WI38 (cell line): ENCODE data around the gene SPECC1.
A peak's percentile ranks its signal among the peaks of the same experiment; 100 is the strongest.

ENCODE experiments used
- H3K4me3 ChIP-seq: 2 replicates; pipeline ENCODE4 v1.5.1; 2011; ENCODE audit warnings: low read depth, mild to moderate bottlenecking, control low read depth, low read length
- CTCF ChIP-seq: IDR thresholded peaks from 2 replicates; pipeline ENCODE4 v1.5.1; 2012; ENCODE audit warnings: low read depth, mild to moderate bottlenecking, control low read depth, low read length

SPECC1 gene

DNA sequence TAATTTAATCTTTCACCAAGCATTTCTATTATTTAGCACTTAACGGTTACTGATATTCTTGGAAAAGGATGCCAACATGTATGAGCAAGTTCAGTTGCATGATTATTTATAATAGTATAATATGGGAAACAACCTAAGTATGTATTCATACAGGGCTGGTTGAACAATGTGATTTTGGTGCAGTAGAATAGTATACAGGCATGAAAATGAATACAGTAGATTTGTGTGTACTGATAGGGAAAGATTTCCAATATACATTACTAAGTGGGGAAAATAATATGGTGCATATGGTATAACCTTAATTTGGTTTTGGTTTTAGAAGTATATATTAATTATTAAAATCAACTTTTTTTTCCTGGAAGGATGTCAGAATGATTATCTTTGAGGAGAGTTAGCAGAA is 109.1 kb downstream of the SPECC1 start:
- H3K4me3 ChIP-seq, result no peak overlapping the region
- TF ChIP-seq CTCF, result no peak

GRCh38 chr17:20120836-20121235 is 111.7 kb downstream of the SPECC1 start:
- H3K4me3 ChIP-seq, result no peak overlapping the region
- no peak for TF ChIP-seq CTCF

DNA sequence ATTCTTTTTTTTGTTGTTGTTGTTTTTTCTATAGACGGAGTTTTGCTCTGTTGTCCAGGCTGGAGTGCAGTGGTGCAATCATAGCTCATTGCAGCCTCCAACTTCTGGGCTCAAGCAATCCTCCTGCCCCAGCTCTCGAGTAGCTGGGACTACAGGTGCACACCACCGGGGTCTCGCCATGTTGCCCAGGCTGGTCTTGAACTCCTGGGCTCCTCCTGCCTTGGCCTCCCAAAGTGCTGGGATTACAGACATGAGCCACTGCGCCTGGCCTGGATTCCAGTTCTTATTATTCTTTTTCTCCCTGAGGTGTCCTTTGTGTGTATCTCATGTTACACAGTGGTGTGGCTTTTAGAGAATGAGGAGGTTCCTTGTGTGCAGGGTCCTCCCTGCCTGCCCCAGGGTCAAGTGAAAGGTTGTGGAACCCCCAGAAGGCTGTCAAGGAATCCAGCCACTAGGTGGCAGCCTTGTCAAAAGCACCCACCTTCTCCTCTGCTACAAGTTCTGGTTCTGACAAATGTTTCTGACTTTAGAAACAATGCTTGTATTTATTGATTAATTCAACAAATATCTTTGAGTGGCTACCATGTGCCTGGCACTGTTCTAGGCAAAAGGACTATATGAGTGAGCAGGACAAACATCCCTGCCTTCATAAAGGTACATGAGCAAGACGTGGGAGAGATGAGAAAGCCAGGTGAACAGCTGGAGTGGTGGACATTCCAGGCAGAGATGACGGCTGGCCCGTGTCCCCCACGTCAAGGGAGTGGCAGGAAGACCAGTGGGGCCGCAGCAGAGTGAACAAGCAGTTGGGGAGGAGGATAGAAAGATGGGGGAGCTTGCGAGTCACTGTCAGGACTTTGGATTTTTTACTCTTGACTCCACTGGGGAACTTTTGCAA is 112.4 kb downstream of the SPECC1 start:
- TF ChIP-seq CTCF, result peak; percentile 84

GRCh38 chr17:20122254-20122879 is 113.2 kb downstream of the SPECC1 start:
- TF ChIP-seq CTCF, result no peak
- no peak overlapping the region for H3K4me3 ChIP-seq

More for the DNA sequence above, 112.4 kb downstream of the SPECC1 start:
- H3K4me3 ChIP-seq, result no peak overlapping the region

DNA sequence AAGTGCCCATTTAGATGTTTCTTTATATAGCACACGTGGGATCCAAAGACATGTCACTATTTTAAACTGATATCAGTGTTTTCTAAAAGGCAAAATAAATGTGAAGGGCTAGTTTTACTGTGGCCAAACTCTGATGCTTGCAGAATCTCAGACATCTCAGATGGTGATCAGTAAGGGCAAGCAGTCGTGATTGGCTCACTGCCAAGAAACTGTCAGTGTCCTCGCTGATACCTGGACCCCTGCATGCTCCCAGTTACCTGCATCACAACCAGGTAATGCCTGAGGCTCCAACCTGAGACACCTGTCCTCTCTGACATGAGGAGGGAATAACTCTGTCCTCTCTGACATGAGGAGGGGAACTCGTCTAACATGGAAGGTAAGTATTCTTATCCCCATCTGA is 114.0 kb downstream of the SPECC1 start:
- H3K4me3 ChIP-seq, result no peak overlapping the region
- no peak for TF ChIP-seq CTCF

GRCh38 chr17:20125724-20126123 is 116.6 kb downstream of the SPECC1 start:
- no peak for TF ChIP-seq CTCF
- H3K4me3 ChIP-seq, result no peak overlapping the region
